WTC11 (cell line): ENCODE results near the gene NAB2. TPM values are rescaled to one million over a fixed set of nuclear protein-coding genes. Genes with fewer than 3 reads are reported as not detected.

Experiments used
- ATAC-seq: fragments of 200-7000 bp; cut with Tn5 transposase; 2 replicates; pipeline ENCODE4 v1.10.0; 2021; ENCODE audit warnings: mild to moderate bottlenecking, moderate library complexity
- CTCF ChIA-PET: fragments of 300-600 bp; sonication (Branson Sonifier 250); formaldehyde crosslinking; loops from one replicate; lab custom pipeline; 2021; ENCODE audit warnings: antibody characterized with exemption; lab: Charles Lee
- POLR2A ChIA-PET: fragments of 350-600 bp; sonication (Branson Sonifier 250); formaldehyde crosslinking; loops from one replicate; lab custom pipeline; 2021; ENCODE audit warnings: antibody characterized with exemption; lab: Charles Lee
- DNase-seq: peaks from one replicate; pipeline ENCODE4 v3.0.0; 2021; ENCODE audit warnings: low spot score
- H3K27ac Mint-ChIP-seq: 2 replicates; pipeline ENCODE4 v1.8.0; 2021; ENCODE audit warnings: mixed read lengths
- H3K27me3 Mint-ChIP-seq: 2 replicates; pipeline ENCODE4 v1.8.0; 2021; ENCODE audit warnings: low read depth, mild to moderate bottlenecking, moderate library complexity, mixed read lengths
- H3K36me3 Mint-ChIP-seq: 2 replicates; pipeline ENCODE4 v1.8.0; 2021; ENCODE audit warnings: mixed read lengths
- H3K4me1 Mint-ChIP-seq: 2 replicates; pipeline ENCODE4 v1.8.0; 2022; ENCODE audit warnings: mixed read lengths
- H3K4me3 Mint-ChIP-seq: 2 replicates; pipeline ENCODE4 v1.8.0; 2021; ENCODE audit warnings: mild to moderate bottlenecking, moderate library complexity, mixed read lengths
- H3K9me3 Mint-ChIP-seq: 2 replicates; pipeline ENCODE4 v1.8.0; 2021; ENCODE audit warnings: mixed read lengths
- AFF4 ChIP-seq: sonication (generic); formaldehyde crosslinking; IDR thresholded peaks from 2 replicates; pipeline ENCODE4 v1.8.1; 2023; ENCODE audit warnings: mild to moderate bottlenecking, missing genetic modification reagents, borderline replicate concordance
- ARID4B ChIP-seq: sonication (generic); formaldehyde crosslinking; IDR thresholded peaks from 2 replicates; pipeline ENCODE4 v1.8.0; 2023; ENCODE audit warnings: missing genetic modification reagents, mild to moderate bottlenecking, borderline replicate concordance
- CREB1 ChIP-seq: sonication (generic); formaldehyde crosslinking; IDR thresholded peaks from 2 replicates; pipeline ENCODE4 v1.8.0; 2023; ENCODE audit warnings: mild to moderate bottlenecking, missing genetic modification reagents
- HMGA2 ChIP-seq: fragments of 250-450 bp; sonication (Bioruptor Pico); IDR thresholded peaks from 2 replicates; pipeline ENCODE4 v1.4.0; 2021; ENCODE audit warnings: mild to moderate bottlenecking, moderate library complexity
- IRF2 ChIP-seq: sonication (generic); formaldehyde crosslinking; IDR thresholded peaks from 2 replicates; pipeline ENCODE4 v1.8.0; 2022; ENCODE audit warnings: low read depth, missing genetic modification reagents, borderline replicate concordance
- JAZF1 ChIP-seq: fragments of 250-450 bp; sonication (Bioruptor Pico); IDR thresholded peaks from 2 replicates; pipeline ENCODE4 v1.9.0; 2021; ENCODE audit warnings: moderate library complexity, mild to moderate bottlenecking, inconsistent platforms
- JUN ChIP-seq: sonication (generic); formaldehyde crosslinking; IDR thresholded peaks from 2 replicates; pipeline ENCODE4 v1.8.0; 2023; ENCODE audit warnings: mild to moderate bottlenecking, missing genetic modification reagents
- NFE2L1 ChIP-seq: sonication (generic); formaldehyde crosslinking; IDR thresholded peaks from 2 replicates; pipeline ENCODE4 v1.8.1; 2023; ENCODE audit warnings: missing genetic modification reagents
- NR1H2 ChIP-seq: sonication (generic); formaldehyde crosslinking; IDR thresholded peaks from 2 replicates; pipeline ENCODE4 v1.9.0; 2021; ENCODE audit warnings: mild to moderate bottlenecking, moderate library complexity, missing genetic modification reagents
- NR3C1 ChIP-seq: sonication (generic); formaldehyde crosslinking; conservative IDR thresholded peaks from 2 replicates; pipeline ENCODE4 v1.8.1; 2023; ENCODE audit warnings: low read depth, mild to moderate bottlenecking, missing genetic modification reagents
- OVOL2 ChIP-seq: fragments of 250-450 bp; sonication (Bioruptor Pico); IDR thresholded peaks from 2 replicates; pipeline ENCODE4 v1.9.0; 2021; ENCODE audit warnings: mild to moderate bottlenecking, borderline replicate concordance
- SMAD4 ChIP-seq: sonication (generic); formaldehyde crosslinking; IDR thresholded peaks from 2 replicates; pipeline ENCODE4 v1.8.0; 2022; ENCODE audit warnings: mild to moderate bottlenecking, missing genetic modification reagents
- ZBTB43 ChIP-seq: sonication (generic); formaldehyde crosslinking; IDR thresholded peaks from 2 replicates; pipeline ENCODE4 v1.8.1; 2023; ENCODE audit warnings: mild to moderate bottlenecking, missing genetic modification reagents
- ZNF121 ChIP-seq: sonication (generic); formaldehyde crosslinking; IDR thresholded peaks from 2 replicates; pipeline ENCODE4 v1.8.0; 2023; ENCODE audit warnings: missing genetic modification reagents
- ZNF416 ChIP-seq: fragments of 250-450 bp; sonication (Bioruptor Pico); IDR thresholded peaks from 2 replicates; pipeline ENCODE4 v1.9.0; 2021; ENCODE audit warnings: mild to moderate bottlenecking, inconsistent platforms
- total RNA-seq: library from RNA; stranded (reverse); gene quantifications from 3 replicates; pipeline ENCODE4 v1.2.3, GENCODE V29; 2021

NAB2 gene
- total RNA-seq, 1 experiment from 2014 or later, result 20.5 TPM

GRCh38 chr12:57098546-57098945 lies 9.6 kb downstream of the NAB2 start (continued):
- TF ChIP-seq JUN (CRISPR knock-in tag), result no peak
- TF ChIP-seq ARID4B (CRISPR knock-in tag), result no peak

- no peaks in the 10 kb centered on the region for H3K9me3 Mint-ChIP-seq
- no peak for DNase-seq
- TF ChIP-seq NR1H2 (CRISPR knock-in tag) (no peak), SMAD4 (no peak), OVOL2 (CRISPR knock-in tag) (no peak), JUN (CRISPR knock-in tag) (no peak), CREB1 (no peak), ZBTB43 (no peak), IRF2 (CRISPR knock-in tag) (no peak)
- H3K4me3 Mint-ChIP-seq, result no peak overlapping the region
- no peak for ATAC-seq
- ChIA-PET CTCF (interaction anchor here (0.7 to 6.5 kb wide), 5 partner anchors 12 to 84 kb away, joined by 3 to 46 read pairs (median 3); partner anchors contain the start of gene STAT6), POLR2A (interaction anchor here (1.4 kb wide), 1 partner anchor 12 kb away, joined by 4 read pairs; the partner anchor contains the start of gene STAT6)
- no peak overlapping the region for H3K27ac Mint-ChIP-seq
- H3K4me1 Mint-ChIP-seq, result peaks cover 13% of the 10 kb centered on the region
- H3K27me3 Mint-ChIP-seq, result no peaks in the 10 kb centered on the region
- H3K36me3 Mint-ChIP-seq, result peaks cover 33% of the 10 kb centered on the region
Measured at GRCh38 chr12:57099047-57099714, 10.3 kb downstream of the NAB2 start.

- ATAC-seq, result no peak
- no peak for DNase-seq
- H3K27ac Mint-ChIP-seq, result no peak overlapping the region
- H3K4me3 Mint-ChIP-seq, result no peak overlapping the region
- CTCF ChIA-PET, result interaction anchor here (1.0 to 6.5 kb wide), 4 partner anchors 12 to 83 kb away, joined by 3 to 46 read pairs (median 4); partner anchors contain the start of gene STAT6
- no peaks in the 10 kb centered on the region for H3K27me3 Mint-ChIP-seq
- TF ChIP-seq HMGA2 (CRISPR knock-in tag) (no peak), SMAD4 (no peak), ZNF121 (CRISPR knock-in tag) (no peak), JAZF1 (CRISPR knock-in tag) (no peak), NFE2L1 (CRISPR knock-in tag) (no peak), AFF4 (CRISPR knock-in tag) (no peak), NR3C1 (CRISPR knock-in tag) (no peak), ZNF416 (CRISPR knock-in tag) (no peak)
- POLR2A ChIA-PET, result interaction anchor here (1.4 kb wide), 1 partner anchor 11 kb away, joined by 4 read pairs; the partner anchor contains the start of gene STAT6
- H3K4me1 Mint-ChIP-seq, result peaks cover 7% of the 10 kb centered on the region
- H3K36me3 Mint-ChIP-seq, result peaks cover 39% of the 10 kb centered on the region
- no peaks in the 10 kb centered on the region for H3K9me3 Mint-ChIP-seq
Measured at GRCh38 chr12:57099766-57100165, 10.9 kb downstream of the NAB2 start.
